Brain microvascular endothelial cell (primary cell): Measurements from ENCODE around the gene OR2J2.
"Not testable (repeated sequence)": the region's sequence is repeated elsewhere in the genome, so short reads cannot be mapped to it uniquely, and the experiment has no call there.

Source experiments
- DNase-seq: peaks from one replicate; pipeline ENCODE4 v3.0.0-alpha.2; 2020
- H3K27ac ChIP-seq: fragments of 250-450 bp; sonication (Bioruptor Pico); 2 replicates; pipeline ENCODE4 v1.5.1; 2020; ENCODE audit warnings: mild to moderate bottlenecking, moderate library complexity
- H3K27me3 ChIP-seq: fragments of 250-450 bp; sonication (Bioruptor Pico); replicated peaks from 2 replicates; pipeline ENCODE4 v1.5.1; 2020; ENCODE audit warnings: mild to moderate bottlenecking
- H3K36me3 ChIP-seq: fragments of 250-450 bp; sonication (Bioruptor Pico); replicated peaks from 2 replicates; pipeline ENCODE4 v1.5.1; 2020; ENCODE audit warnings: mild to moderate bottlenecking
- H3K4me3 ChIP-seq: 2 replicates; pipeline ENCODE4 v1.5.1; 2011; ENCODE audit warnings: low read depth, mild to moderate bottlenecking, control low read depth, low read length, moderate library complexity
- CTCF ChIP-seq: IDR thresholded peaks from 2 replicates; pipeline ENCODE4 v1.5.1; 2011; ENCODE audit warnings: low read depth, mild to moderate bottlenecking, moderate library complexity, low read length, control low read depth, inconsistent platforms; ENCODE audit errors: missing control alignments
- in situ Hi-C: cut with HindIII; loops from 2 replicates; pipeline ENCODE4 v1.10.0; 2017; ENCODE audit warnings: low sequenced_read_pairs, low pct_ligation_motif_present

Gene OR2J2

GRCh38 chr6:29216528-29216927 is 45.8 kb downstream of the OR2J2 start:
- H3K36me3 ChIP-seq = no peaks in the 10 kb centered on the region
- H3K27ac ChIP-seq = no peak overlapping the region
- TF ChIP-seq CTCF = no peak
- DNase-seq = no peak
- no peaks in the 10 kb centered on the region for H3K27me3 ChIP-seq
- no peak overlapping the region for H3K4me3 ChIP-seq
- in situ Hi-C loops = no loop called here

GRCh38 chr6:29217242-29217641 is 46.5 kb downstream of the OR2J2 start:
- in situ Hi-C loops, H3K4me3 ChIP-seq, H3K27me3 ChIP-seq, H3K27ac ChIP-seq, H3K36me3 ChIP-seq, DNase-seq: not testable (repeated sequence)

- in situ Hi-C loops, H3K36me3 ChIP-seq, H3K27me3 ChIP-seq, H3K27ac ChIP-seq, DNase-seq, H3K4me3 ChIP-seq: not testable (repeated sequence)
Measured at GRCh38 chr6:29218056-29218455, 47.3 kb downstream of the OR2J2 start.
